Measurements from ENCODE around the gene PIGK.
A peak's percentile ranks its signal among the peaks of the same experiment; 100 is the strongest.
"Not testable (repeated sequence)": the region's sequence is repeated elsewhere in the genome, so short reads cannot be mapped to it uniquely, and the experiment has no call there.

Gene PIGK

GRCh38 chr1:77228836-77229235, 9.6 kb upstream of the PIGK start:
- no peak for DNase-seq (ENCODE audit: low read depth)
- no peak overlapping the region for H3K4me3 ChIP-seq (ENCODE audit: control insufficient read depth, low read depth, low read length)

GRCh38 chr1:77227381-77227780, 8.2 kb upstream of the PIGK start:
- DNase-seq (ENCODE audit: low read depth) = no peak
- H3K4me3 ChIP-seq (ENCODE audit: control insufficient read depth, low read depth, low read length) = no peak overlapping the region
- no peak for TF ChIP-seq CTCF (conservative IDR thresholded peaks at IDR 0.05; ENCODE audit: control insufficient read depth, insufficient read depth, low read depth, low read length)

More at GRCh38 chr1:77228836-77229235, 9.6 kb upstream of the PIGK start:
- no peak for TF ChIP-seq CTCF (conservative IDR thresholded peaks at IDR 0.05; ENCODE audit: control insufficient read depth, insufficient read depth, low read depth, low read length)

- no peak overlapping the region for H3K4me3 ChIP-seq (ENCODE audit: control insufficient read depth, low read depth, low read length)
- no peak for TF ChIP-seq CTCF (conservative IDR thresholded peaks at IDR 0.05; ENCODE audit: control insufficient read depth, insufficient read depth, low read depth, low read length)
- no peak for DNase-seq (ENCODE audit: low read depth)
These were observed 3.3 kb upstream of the PIGK start for GRCh38 chr1:77222496-77222895.

GRCh38 chr1:77220687-77221463, 1.6 kb upstream of the PIGK start:
- H3K4me3 ChIP-seq (ENCODE audit: control insufficient read depth, low read depth, low read length) = no peak overlapping the region
- DNase-seq (ENCODE audit: low read depth) = peak; percentile 89
- TF ChIP-seq CTCF (conservative IDR thresholded peaks at IDR 0.05; ENCODE audit: control insufficient read depth, insufficient read depth, low read depth, low read length) = no peak

GRCh38 chr1:77218477-77219165, 609 bp downstream of the PIGK start:
- peak overlapping the region; percentile 86 for H3K4me3 ChIP-seq (ENCODE audit: control insufficient read depth, low read depth, low read length)
- no peak for TF ChIP-seq CTCF (conservative IDR thresholded peaks at IDR 0.05; ENCODE audit: control insufficient read depth, insufficient read depth, low read depth, low read length)
- DNase-seq (ENCODE audit: low read depth) = peak; percentile 25

- not testable (repeated sequence) for H3K4me3 ChIP-seq (ENCODE audit: control insufficient read depth, low read depth, low read length)
These were observed 15.2 kb downstream of the PIGK start for GRCh38 chr1:77204043-77204442.

GRCh38 chr1:77202751-77203150, 16.5 kb downstream of the PIGK start:
- DNase-seq (ENCODE audit: low read depth) = no peak
- TF ChIP-seq CTCF (conservative IDR thresholded peaks at IDR 0.05; ENCODE audit: control insufficient read depth, insufficient read depth, low read depth, low read length) = no peak
- no peak overlapping the region for H3K4me3 ChIP-seq (ENCODE audit: control insufficient read depth, low read depth, low read length)

More at GRCh38 chr1:77204043-77204442, 15.2 kb downstream of the PIGK start:
- not testable (repeated sequence) for DNase-seq (ENCODE audit: low read depth)

All from fibroblast of mammary gland (primary cell).